HG03060 (cell line): ENCODE results near the gene GNPDA1.

Experiments
- ATAC-seq: cut with Tn5 transposase; IDR thresholded peaks from one replicate; pipeline ENCODE4 v1.9.1; 2021; ENCODE audit warnings: low read depth, moderate number of reproducible peaks; ENCODE audit not compliant: unreplicated experiment

The GNPDA1 gene

GRCh38 chr5:141960018-141960417 lies 52.8 kb downstream of the GNPDA1 start:
- no peak for ATAC-seq

DNA sequence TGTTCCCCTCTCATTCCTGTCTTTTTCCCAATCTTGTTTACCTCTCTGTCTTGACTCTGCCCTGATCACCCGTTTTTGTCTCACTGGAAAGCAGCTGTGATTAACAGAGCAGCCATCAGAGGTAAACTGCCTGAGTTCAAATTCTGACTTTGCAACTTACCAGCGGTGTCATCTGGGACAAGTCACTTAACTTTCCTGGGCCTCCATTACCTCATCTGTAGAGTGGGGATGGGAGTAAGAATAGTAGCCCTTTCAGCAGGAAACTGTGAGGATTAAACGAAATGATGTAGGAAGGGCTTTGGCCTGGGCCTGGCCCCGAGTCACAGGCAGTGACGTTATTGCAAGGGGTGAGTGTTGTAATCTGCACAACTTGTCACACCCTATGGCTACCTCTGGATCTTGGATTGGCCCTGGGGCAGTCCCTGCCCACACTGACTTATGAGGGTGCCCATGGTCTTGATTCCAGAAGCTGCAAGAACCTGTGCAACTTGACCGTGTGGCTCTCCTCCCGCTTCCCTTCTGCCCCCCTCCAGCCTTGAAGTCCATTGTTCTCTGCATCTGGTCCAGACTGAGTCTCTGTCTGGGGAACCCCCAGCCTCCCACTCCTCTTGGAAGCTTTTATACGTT lies 54.2 kb downstream of the GNPDA1 start:
- ATAC-seq, result no peak

DNA sequence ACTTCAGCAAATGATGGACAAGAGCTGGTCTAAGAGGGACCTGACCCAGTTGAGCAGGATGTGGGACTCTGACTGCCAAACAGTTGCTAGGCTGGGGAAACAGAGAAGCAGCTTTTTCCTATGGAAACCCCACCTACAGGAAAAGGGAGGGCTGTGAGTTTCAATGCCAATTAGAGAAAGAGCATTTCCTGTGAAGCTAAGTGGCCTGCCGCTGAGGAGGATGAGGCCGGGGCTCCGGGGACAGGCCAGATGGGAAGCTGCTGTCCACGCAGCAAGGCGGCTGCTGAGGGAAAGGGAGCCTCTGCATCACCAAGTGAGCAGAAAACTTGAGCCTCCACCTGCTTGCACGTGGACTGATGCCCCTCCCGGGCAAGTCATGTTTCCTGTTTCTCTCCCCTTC lies 54.7 kb downstream of the GNPDA1 start, which contains the start of gene PCDH12:
Gene PCDH12, minus strand, starts transcription at position 90 of the 400 bp plus-strand sequence. CDS start 351 bp downstream, outside the sequence.
- no peak for ATAC-seq

DNA sequence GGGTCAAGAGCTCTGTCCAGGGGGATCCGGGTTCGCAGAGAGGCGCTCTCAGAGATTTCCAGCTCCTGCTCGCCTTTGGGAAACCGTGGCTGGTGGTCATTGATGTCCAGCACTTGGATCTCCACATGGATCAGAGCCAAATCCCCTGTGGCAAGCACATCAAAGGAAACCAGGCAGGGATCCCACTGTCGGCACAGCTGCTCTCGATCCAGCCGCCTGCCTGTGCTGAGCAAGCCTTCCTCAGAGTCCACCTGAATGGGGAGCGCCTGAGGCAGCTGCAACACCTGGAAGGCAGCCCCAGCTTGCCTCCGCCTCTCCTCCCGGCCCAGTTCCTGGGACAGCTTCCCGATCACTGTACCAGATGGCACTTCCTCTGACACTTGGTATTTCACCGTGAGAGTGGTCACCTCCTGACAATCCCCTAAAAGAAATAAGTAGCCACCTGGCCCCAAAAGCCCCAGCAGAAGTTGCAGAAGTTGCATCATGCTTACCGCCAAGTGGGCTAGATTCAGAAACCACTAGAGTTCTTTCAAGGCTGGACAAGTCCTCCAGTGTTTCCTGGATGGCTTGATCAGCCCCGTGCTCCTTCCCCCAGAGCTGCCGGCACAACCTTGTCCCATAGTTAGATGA lies 55.3 kb downstream of the GNPDA1 start:
- ATAC-seq, result no peak

DNA sequence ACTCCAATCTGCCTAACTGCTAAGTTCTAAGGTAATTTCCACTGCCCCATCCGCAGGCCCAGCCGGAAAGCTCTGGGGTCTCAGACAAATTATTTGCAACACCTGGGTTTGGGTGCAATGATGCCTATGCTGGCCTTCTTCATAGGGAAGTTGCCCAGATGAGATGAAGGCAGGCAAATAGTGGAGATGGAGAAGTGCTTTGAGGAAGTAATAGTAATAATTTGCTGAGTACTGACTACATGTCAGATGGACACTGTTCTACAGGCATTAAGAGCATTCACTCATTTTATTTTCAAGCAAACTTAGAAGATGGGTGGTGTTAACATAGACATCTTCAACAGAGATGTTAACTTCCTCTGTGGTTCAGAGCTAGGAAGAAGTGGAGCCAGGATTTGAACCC lies 58.6 kb downstream of the GNPDA1 start:
- no peak for ATAC-seq

DNA sequence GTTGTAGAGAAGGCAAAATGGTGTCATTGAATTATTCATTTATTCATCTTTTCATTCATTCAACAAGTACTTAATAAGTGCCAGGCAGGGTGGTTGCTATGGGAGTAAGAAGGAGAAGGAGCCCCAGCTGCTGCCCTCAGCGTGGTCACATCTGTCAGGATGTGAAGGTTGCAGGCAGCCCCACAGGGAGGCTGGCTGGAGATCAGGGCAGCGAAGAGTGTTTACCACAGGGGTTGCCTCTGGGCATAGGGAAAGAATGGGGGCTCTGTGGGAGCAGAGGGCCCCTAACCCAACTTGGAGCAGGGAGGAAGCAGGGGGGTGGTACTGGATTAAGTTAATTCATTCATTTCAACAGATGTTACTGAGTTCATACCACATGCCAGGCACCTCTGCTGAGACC lies 60.8 kb downstream of the GNPDA1 start:
- ATAC-seq, result no peak

- ATAC-seq, result no peak
Measured at GRCh38 chr5:141951332-141951781, 61.5 kb downstream of the GNPDA1 start.
